Posterior cingulate gyrus (tissue), 11 donors: ENCODE data around the gene SLC6A18.
"Not testable (repeated sequence)": the region's sequence is repeated elsewhere in the genome, so short reads cannot be mapped to it uniquely, and the experiment has no call there.

Source experiments
- DNase-seq, 10 donors: peaks; one replicate each; pipeline versions ENCODE4 v3.0.0 to v3.0.0-alpha.2; 2020 to 2021; ENCODE audit warnings: mixed read lengths in 3 of 10
- intact Hi-C: fragments of 100-400 bp; cut with DNase I; formaldehyde crosslinking; loops from one replicate; pipeline ENCODE4 v1.15.1; 2023

Gene SLC6A18

DNA sequence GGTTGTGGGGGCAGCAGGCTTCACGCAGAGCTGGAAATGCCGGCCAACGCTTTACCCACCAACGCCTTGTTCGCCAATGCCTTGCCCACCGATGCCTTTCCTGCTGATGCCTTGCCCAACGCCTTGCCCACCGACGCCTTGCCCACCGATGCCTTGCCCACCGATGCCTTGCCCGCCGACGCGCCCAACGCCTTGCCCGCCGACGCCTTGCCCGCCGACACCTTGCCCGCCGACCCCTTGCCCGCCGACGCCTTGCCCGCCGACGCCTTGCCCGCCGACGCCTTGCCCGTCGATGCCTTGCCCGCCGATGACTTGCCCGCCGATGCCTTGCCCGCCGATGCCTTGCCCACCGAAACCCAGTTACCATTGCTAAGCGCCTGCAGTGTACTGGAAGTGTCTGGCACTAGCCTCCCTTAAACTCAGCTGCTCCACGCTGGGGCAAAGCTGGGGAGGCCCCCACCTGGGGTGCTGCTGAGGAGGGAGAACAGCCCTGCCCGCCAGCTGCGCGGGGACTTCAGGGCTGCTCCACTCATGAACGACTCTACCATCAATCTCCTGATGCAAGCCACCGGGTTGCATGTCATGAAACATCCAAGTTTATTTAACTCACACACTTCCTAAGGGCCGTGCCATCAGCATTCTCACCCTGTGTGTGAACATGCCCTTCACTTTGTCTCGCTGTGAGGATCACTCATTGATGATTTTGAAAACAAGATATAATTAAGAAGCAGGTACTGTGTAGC is 1.8 kb downstream of the SLC6A18 start:
- intact Hi-C loops = no loop called here
- no peak for DNase-seq

DNA sequence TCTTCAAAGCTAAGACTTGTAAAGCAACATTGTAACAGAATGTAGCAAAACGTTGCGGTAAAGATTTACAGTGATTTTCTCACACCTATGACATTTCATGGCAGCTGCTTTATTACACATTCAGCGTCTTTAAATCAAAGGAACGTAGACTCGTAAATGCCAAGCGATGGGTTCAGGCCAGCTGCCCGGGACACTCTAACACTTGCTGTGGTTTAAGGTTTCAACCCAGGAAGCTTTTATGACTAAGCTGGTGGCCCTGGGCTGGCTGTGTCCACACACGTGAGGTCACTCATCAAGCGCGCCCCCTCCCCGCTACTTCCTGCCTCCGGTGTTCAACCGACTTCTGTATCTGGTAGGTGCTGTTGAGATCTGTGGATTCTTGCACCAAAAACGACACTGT is 2.5 kb downstream of the SLC6A18 start:
- no peak for DNase-seq
- intact Hi-C loops = no loop called here

DNA sequence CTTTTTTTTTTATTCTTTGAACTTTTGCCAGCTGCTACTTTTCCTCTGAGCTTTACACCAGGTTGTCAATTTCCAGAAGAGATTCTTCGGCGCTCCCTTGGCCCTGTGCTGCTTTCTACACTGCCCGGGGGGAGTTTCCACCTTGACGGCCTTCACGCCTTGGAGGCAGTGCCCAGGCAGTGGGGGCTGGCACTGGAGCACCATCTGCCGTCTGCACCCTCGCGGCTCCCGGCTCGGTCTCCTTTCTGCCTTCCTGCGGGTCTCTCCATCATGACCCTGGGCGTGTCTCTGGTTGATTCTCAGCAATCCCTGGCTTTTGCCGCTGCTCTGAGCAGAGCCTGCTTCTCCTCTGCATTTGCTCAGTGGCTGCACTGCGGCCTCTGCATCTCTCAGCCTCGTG is 2.9 kb downstream of the SLC6A18 start:
- intact Hi-C loops = no loop called here
- DNase-seq = no peak

DNA sequence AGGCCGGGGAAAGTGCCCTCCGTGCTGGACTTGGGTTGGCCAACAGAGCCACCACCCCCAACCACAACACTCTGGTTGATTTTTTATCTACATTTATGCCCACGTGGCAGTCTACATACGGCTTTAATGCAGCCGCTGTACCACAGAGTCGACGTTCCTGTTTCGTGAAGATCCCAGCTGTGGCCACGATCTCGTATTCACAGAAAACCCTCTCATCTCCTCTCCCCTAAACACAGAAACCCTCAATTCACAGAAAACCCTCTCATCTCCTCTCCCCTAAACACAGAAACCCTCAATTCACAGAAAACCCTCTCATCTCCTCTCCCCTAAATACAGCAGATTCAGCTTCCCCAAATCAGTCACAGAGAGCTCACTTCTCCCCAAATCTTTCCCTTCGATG is 3.8 kb downstream of the SLC6A18 start:
- DNase-seq, intact Hi-C loops: not testable (repeated sequence)

DNA sequence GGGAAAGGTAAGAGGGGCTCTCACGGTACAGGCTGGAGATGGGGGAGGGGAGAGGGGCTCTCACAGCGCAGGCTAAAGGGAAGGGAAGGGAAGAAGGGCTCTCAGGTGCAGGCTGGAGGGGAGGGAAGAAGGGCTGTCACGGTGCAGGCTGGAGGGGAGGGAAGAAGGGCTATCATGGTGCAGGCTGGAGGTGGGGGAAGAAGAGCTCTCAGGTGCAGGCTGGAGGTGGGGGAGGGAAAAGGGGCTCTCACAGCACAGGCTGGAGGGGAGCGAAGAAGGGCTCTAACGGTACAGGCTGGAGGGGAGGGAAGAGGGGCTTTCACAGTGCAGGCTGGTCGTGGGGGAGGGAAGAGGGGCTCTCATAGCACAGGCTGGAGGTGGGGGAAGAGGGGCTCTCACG is 4.6 kb downstream of the SLC6A18 start:
- intact Hi-C loops = no loop called here
- no peak for DNase-seq

DNA sequence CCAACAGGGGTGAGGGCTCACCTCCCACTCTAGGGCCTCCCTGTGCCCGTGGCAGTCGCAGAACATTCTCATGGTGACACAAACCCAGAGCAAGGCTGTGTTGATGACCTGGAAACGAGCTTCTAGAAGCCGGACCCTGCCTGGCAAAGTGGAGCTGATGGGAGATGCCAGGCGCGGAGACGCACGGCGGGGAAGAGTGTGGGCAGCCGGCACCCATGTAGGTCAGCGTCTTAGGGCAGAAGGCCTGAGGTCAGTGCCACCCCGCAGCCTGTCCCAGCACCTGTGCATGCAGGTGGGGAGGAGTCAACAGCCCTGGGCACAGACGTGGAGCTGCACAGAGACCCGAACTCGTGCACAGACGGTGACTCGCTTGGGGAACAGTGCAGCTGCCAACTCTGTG is 5.4 kb downstream of the SLC6A18 start:
- no peak for DNase-seq
- intact Hi-C loops = no loop called here

DNA sequence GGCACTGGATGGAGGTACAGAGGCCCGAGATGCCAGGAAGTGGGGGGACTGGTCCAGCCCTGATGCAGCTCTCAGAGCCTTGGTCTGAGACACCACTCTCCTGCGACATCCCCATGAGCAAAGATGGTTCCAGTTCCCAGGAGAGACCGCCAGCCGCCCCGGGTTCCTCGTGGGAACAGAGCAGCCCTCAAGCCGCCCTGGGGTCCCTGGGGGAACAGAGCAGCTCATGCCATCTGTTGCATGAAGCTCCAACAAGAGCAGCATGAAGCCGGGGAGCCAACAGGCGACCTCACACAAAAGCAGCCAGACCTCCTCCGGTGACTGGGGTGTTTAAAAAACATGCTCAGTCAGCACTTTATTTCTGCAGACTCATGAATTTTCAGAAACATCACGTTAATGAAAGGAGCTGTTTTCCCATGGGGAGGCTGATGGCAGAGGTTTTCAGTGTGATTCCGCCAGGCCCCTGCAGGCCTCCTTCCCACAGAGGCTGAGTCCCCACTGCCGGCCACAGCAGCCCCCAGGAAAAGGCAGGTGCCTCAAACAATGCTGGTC is 6.2 kb downstream of the SLC6A18 start:
- intact Hi-C loops = no loop called here
- no peak for DNase-seq

DNA sequence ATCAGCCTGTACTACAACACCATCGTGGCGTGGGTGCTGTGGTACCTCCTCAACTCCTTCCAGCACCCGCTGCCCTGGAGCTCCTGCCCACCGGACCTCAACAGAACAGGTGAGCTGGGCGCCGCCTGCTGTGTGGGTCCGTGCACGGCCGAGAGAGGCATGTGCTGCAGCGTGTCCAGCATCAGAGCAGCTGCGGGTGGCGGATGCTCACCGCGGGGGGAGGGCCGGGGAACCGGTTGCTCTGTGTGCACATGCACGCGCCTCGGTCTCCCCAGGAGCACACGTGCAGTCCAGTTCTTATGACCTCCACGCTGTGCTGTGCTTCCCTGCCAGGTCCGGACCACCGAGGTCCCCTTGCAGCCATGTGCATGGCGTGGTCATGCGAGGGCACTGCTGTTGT is 7.6 kb downstream of the SLC6A18 start:
- no peak for DNase-seq
- intact Hi-C loops = no loop called here

DNA sequence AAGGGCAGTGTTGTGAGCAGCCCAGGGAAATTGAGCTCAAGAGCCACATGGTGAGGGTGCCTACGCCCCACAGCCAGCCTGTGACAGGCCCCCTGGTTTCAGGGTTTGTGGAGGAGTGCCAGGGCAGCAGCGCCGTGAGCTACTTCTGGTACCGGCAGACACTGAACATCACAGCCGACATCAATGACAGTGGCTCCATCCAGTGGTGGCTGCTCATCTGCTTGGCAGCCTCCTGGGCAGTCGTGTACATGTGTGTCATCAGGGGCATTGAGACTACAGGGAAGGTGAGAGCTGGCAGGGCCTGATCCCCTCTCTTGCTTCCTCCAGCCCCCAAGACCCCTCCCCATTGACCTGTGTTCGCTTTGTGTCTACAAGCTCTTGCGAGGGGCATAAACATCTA is 10.2 kb downstream of the SLC6A18 start:
- DNase-seq = peak in 1 of 10 donors; percentile 23
- intact Hi-C loops = loop anchor here (5.0 kb wide), 1 partner anchor 68 kb away; no protein-coding TSS in a partner anchor

DNA sequence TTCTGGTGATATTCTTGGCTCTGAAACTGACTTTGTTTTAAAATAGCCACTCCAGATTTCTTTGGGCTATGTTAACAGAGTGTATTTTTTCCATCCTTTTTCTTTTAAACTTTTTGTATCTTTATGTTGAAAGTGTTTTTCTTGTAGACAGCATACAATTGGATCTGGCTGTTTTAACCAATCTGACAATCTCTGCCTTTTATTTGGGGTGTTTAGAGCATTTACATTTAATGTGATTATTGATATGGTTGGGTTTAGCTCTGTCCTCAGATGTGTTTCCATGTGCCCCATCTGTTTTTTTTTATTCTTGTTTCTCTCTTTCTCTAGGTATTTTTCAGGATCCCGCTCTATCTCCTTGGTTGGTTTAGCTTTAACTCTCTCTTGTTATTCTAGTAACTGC is 10.7 kb downstream of the SLC6A18 start:
- intact Hi-C loops = loop anchor here (5.0 kb wide), 1 partner anchor 69 kb away; no protein-coding TSS in a partner anchor
- DNase-seq = no peak

DNA sequence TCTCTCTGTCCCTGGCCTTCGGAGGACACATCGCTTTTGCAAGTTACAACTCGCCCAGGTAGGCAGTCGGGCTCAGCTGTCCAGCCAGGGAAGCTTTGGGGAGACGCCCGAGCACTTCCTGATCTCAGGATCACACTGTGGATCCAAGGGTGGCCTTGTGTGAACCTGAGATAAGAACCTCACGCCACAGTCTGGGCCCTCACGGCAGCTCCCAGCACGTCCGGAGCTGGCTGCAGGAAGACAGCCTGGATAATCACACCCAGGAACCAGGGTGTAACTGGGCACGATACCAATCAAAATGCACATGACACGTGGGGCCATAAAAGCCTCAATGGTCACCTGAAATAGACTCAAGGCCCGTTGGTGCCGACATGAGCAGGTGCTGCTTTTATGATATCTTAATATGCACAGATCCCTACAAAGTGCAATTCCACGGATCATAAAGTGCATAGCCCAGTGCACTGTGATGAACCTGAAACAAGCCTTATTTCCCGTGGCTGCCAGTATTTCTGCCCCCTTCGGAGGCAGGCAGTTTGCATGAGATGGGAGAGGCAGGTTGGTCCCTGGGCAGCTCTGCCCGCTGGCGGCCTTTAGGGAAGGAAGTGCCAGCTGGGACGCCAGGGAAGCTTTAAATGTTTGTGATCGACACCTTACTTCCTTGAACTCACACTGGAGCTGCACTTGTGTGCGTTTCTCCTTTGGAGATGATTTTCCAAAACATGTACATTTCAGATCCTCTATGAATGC is 14.5 kb downstream of the SLC6A18 start:
- intact Hi-C loops = loop anchor here (5.0 kb wide), 1 partner anchor 72 kb away; no protein-coding TSS in a partner anchor
- DNase-seq = no peak

DNA sequence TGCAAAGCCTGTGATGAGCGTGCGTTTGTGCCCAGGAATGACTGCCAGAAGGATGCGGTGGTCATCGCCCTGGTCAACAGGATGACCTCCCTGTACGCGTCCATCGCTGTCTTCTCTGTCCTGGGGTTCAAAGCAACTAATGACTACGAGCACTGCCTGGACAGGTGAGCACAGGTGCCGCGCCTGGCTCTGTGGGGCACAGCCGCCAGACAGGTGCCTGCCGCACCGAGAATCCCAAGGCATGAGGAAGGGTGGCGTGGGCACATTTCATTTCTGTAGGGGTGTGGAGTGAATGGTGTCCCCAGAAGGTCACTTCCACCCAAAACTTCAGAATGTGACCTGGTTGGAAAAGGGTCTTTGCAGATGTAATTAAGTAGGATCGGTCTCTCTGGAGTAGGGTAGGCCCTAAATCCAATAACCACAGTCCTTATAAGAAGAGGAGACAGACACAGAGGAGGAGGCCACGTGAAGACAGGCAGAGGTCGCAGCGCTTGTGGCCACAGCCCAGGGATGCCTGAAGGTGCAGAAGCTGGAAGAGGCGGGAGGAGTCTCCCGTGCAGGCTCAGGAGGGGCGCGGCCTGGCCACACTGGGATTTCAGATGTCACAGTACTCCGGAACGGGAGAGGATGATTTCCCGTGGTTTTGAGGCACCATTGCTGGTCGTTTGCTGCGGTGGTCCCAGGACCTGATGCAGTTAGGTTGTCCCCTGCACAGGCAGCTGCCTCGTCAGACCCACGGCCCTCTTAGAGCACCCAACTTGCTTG is 15.5 kb downstream of the SLC6A18 start:
- intact Hi-C loops = no loop called here
- DNase-seq = no peak

DNA sequence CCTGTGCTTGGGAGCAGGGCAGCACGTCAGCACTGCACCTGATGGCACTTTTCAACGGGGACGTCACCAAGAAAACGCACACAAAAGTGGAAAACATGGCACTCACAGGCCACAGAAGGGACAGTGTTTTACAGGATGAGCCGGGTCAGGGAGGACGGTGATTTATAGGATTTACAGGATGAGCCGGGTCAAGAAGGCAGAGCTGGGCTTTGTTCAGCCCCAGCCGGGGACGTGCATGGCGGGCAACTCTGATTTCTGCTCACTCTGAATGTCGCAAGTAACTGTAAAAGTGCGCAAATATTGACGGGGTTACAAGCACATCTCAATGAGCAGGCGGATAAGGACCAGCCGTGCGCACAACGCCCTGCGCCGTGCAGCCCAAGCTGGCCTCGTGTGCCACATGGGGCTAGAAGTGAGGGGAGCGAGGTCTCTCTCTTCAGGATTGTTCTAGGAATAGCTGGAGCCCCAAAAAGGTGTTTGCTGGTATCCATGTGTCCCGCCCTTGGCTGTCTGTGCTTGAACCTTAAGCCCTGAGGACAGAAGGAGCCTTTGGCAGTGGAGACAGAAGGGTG is 16.4 kb downstream of the SLC6A18 start:
- DNase-seq = no peak
- intact Hi-C loops = no loop called here

DNA sequence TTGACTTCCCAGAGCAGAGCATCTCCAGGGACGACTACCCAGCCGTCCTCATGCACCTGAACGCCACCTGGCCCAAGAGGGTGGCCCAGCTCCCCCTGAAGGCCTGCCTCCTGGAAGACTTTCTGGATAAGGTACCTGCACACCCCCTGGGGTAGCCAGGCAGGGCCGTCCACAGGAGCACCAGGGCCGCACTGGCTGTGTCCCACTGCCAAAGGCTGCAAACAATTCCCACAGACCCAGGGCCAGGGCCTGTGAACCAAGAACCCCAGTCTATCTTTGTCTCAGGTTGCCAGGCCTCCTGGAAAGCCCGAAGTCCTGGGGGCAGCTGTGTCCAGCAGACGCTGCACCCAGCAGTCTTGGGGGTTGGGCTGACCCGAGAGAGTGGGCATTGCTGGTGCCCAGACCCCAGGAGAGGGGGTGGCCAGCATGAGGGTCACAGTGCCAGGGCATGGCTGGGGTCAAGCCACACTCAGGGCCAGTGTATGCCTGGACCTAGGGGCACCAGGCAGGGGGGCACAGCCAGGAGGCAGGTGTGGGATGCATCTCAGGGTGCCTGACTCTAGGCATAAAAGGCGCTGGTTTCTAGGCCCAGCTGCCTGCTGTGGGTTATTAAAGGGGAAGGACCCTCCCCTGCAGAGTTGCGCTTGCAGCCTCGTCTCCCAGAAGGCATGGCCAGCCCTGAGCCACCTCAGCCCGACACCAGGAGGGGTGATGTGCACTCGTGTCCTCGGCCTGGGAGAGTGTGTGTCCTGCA is 17.7 kb downstream of the SLC6A18 start:
- intact Hi-C loops = no loop called here
- DNase-seq = no peak

DNA sequence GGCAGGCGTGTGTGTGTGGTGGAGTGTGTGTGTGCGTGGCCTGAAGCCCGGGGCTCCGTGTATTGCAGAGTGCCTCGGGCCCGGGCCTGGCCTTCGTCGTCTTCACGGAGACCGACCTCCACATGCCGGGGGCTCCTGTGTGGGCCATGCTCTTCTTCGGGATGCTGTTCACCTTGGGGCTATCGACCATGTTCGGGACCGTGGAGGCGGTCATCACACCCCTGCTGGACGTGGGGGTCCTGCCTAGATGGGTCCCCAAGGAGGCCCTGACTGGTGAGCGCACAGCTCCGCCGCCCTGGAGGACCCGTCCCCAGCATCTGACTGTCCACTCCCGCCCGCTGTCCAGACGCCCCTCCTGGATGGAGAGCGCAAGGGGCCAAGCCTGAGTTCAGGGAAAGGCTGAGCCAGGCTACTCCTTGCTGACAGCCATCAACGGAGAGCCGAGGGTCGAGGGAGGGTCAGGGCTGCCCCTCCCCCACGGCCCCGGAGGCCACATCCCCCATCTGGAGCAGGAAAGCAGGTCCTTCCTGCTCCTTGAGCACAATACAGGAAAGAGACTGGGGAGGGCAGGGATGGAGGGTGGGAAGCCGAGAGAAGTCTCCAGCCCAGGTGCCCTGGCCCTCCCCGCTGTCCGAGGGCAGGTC is 18.4 kb downstream of the SLC6A18 start:
- intact Hi-C loops = no loop called here

DNA sequence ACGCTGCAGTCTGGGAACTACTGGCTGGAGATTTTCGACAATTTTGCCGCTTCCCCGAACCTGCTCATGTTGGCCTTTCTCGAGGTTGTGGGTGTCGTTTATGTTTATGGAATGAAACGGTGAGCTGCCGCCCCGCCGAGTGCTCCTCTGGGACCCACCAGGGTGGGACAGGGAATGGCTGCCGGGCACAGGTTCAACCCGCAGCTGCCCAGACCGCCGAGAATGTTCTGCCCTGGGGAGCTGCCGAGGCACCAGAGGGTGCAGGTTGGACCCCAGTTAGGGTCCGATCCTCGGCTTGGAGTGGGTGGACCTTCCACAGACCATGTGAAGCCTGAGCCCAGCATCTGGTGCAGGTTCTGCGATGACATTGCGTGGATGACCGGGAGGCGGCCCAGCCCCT is 19.1 kb downstream of the SLC6A18 start:
- intact Hi-C loops = no loop called here
- no peak for DNase-seq

More for the DNA sequence above, 18.4 kb downstream of the SLC6A18 start:
- DNase-seq = no peak

DNA sequence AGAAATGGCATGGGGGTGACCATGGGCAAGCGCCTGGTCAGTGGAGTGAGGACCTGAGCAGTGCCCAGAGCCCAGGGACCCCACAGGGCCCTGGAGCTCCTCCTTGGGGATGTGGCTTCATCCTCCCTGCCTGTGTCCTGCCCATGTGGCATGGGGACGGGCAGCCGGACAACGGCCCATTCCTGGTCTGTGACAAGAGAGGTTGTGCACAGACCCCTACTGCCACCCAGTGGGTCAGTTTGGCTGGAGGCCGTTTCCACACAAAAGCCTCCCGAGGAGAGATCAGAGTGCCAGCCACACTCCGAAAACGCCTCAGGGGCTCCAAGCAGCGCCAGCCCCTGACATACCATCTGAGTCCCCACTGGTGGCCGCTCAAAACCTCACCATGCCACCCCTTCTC is 19.8 kb downstream of the SLC6A18 start:
- intact Hi-C loops = no loop called here
- peak in 3 of 10 donors; percentile 15 to 78 (median 30) for DNase-seq

DNA sequence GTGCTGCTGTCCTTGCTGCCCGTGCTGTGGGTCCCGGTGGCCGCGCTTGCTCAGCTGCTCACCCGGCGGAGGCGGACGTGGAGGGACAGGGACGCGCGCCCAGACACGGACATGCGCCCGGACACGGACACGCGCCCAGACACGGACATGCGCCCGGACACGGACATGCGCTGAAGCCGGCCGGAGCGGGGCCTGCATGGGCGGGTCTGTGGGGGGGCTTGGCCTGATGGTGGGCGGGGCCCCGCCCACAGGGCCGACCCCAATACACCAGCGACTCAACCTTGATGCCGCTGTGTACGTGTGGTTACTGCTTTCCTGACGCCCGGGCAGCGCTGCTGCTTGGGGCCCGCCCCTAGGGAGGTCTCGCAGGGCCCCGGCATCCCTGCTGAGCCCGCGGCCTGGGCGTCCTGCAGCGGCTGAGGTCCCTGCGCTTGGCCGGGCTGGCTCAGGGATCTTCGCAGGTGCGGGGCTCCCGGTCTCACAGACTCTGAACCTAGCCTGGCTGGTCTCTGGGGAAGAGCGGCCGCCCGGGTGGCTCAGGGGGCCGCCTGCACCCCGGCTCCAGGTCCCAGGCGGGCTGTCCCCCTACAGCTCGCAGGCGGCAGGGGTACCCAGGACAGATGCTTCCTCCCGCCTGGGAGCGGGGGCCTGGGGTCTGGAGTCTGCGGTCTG is 20.9 kb downstream of the SLC6A18 start:
- intact Hi-C loops = no loop called here
- peak in 8 of 10 donors; percentile 68 to 96 (median 74) for DNase-seq
